ENCODE measurements around the gene TOB1.

Gene TOB1

GRCh38 chr17:50866261-50866949 lies at the start of gene TOB1:
Gene TOB1 (minus strand): TSS chr17:50866354. CDS start chr17:50864017, 2,337 bp downstream.
- DNase-seq: peak; percentile 100

GRCh38 chr17:50914505-50915063 lies 48.4 kb upstream of the TOB1 start:
- no peak for DNase-seq

GRCh38 chr17:50913120-50913519 lies 47.0 kb upstream of the TOB1 start:
- no peak for DNase-seq

- no peak for DNase-seq
Observed at GRCh38 chr17:50911890-50912289, 45.7 kb upstream of the TOB1 start.

GRCh38 chr17:50911450-50911849 lies 45.3 kb upstream of the TOB1 start:
- DNase-seq: no peak

GRCh38 chr17:50909765-50910605 lies 43.8 kb upstream of the TOB1 start:
- DNase-seq: no peak

GRCh38 chr17:50908860-50909764 lies 43.0 kb upstream of the TOB1 start:
- DNase-seq: peak; percentile 79

GRCh38 chr17:50908140-50908859 lies 42.1 kb upstream of the TOB1 start:
- no peak for DNase-seq

- DNase-seq: no peak
Observed at GRCh38 chr17:50906443-50906842, 40.3 kb upstream of the TOB1 start.

GRCh38 chr17:50905460-50905803 lies 39.3 kb upstream of the TOB1 start:
- peak; percentile 31 for DNase-seq

- no peak for DNase-seq
Observed at GRCh38 chr17:50904518-50905459, 38.6 kb upstream of the TOB1 start.

- DNase-seq: no peak
Observed at GRCh38 chr17:50903604-50904517, 37.7 kb upstream of the TOB1 start.

- no peak for DNase-seq
Observed at GRCh38 chr17:50902372-50903353, 36.5 kb upstream of the TOB1 start.

- no peak for DNase-seq
Observed at GRCh38 chr17:50900383-50900892, 34.3 kb upstream of the TOB1 start.

- DNase-seq: no peak
Observed at GRCh38 chr17:50899559-50900319, 33.6 kb upstream of the TOB1 start.

- DNase-seq: no peak
Observed at GRCh38 chr17:50899005-50899460, 32.9 kb upstream of the TOB1 start.

GRCh38 chr17:50898369-50899004 lies 32.3 kb upstream of the TOB1 start:
- DNase-seq: no peak

All from NCI-H774 (cell line).